Lower leg skin (tissue), 4 donors: ENCODE measurements around the gene NRXN2. TPM values are rescaled to one million over a fixed set of nuclear protein-coding genes. Genes with fewer than 3 reads are reported as not detected.

Experiments used
- DNase-seq, 2 donors: peaks; one replicate each; pipeline ENCODE4 v3.0.0-alpha.2; 2019; ENCODE audit warnings: low spot score in 2 of 2
- H3K4me3 ChIP-seq: fragments of 200-600 bp; sonication (generic); 2 replicates; pipeline ENCODE4 v1.5.1; 2017; ENCODE audit warnings: mild to moderate bottlenecking, low read depth; ENCODE audit not compliant: poor library complexity, severe bottlenecking
- POLR2A ChIP-seq, 2 donors: fragments of 450-650 bp; IDR thresholded peaks; one replicate each; pipeline ENCODE4 v1.6.1; 2016 to 2017; ENCODE audit warnings: antibody characterized with exemption in 2 of 2, mild to moderate bottlenecking in 1 of 2, moderate library complexity in 1 of 2
- WGBS, 2 donors: methylation state at CpG; one replicate each; pipeline ENCODE4 v1.1.5; 2018; 5-methylcytosine and 5-hydroxymethylcytosine counted together
- intact Hi-C: fragments of 100-400 bp; cut with DNase I; formaldehyde crosslinking; loops from one replicate; pipeline ENCODE4 v1.15.0; 2023; ENCODE audit warnings: low total_unique reads
- total RNA-seq, 4 donors: library from RNA; depleted of rRNA; stranded (reverse); fragments of >200 nt; gene quantifications; one replicate each; pipeline ENCODE4 v1.1.0, GENCODE V29; 2016
- TF ChIP-seq, protein P1 (sequence below), 3 donors: fragments of 450-650 bp; IDR thresholded peaks; one replicate each; pipeline ENCODE4 v1.5.1; 2016; ENCODE audit warnings: antibody characterized with exemption in 3 of 3, mild to moderate bottlenecking in 3 of 3, moderate library complexity in 2 of 3

The NRXN2 gene
- total RNA-seq, 4 donors from 2014 or later = 0.27 to 7.0 (median 1.1) TPM; not detected in 1

DNA sequence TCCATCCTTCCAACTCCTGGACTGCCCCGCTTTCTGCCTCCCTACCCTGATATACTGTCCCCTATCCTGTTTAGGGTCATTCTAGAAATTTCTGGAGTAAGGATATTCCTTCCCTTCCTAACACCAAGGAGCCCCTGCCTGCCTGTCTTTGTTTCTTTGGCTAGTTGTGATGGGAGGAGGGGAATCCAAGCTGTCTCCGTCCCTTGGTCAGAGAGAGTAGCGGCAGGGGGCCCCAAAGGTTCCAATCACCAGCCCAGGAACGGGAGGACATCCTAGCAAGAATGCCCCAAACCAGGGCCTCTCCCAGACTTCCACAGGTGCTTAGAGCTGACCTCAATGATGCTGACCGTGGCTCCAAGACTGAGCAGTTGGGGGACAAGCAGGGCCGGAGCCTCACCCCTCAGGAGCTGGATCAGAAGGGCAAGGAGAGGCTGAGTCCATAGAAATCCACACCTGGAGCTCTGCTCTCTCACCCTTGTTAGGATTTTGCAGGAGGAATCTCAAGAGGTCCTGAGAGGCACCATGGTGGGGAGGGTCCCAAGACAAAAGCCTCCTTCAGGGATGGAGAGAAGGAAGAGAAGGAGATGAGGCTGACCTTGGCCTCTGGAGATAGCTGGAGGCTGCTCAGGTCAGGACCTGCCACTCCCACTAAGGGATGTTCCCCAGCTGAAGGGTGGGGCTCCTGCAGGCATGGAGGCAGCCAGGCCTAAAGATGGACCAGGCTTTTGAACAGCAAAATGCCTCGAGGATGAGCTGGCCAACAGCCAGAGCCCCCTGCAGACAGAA, 118.3 kb downstream of the NRXN2 start:
- H3K4me3 ChIP-seq = no peak overlapping the region
- intact Hi-C loops = no loop called here
- TF ChIP-seq POLR2A (IDR thresholded peaks at IDR 0.05) = no peak
- TF ChIP-seq, protein P1, sequence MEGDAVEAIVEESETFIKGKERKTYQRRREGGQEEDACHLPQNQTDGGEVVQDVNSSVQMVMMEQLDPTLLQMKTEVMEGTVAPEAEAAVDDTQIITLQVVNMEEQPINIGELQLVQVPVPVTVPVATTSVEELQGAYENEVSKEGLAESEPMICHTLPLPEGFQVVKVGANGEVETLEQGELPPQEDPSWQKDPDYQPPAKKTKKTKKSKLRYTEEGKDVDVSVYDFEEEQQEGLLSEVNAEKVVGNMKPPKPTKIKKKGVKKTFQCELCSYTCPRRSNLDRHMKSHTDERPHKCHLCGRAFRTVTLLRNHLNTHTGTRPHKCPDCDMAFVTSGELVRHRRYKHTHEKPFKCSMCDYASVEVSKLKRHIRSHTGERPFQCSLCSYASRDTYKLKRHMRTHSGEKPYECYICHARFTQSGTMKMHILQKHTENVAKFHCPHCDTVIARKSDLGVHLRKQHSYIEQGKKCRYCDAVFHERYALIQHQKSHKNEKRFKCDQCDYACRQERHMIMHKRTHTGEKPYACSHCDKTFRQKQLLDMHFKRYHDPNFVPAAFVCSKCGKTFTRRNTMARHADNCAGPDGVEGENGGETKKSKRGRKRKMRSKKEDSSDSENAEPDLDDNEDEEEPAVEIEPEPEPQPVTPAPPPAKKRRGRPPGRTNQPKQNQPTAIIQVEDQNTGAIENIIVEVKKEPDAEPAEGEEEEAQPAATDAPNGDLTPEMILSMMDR (IDR thresholded peaks at IDR 0.05) = no peak
- 79 to 80% methylated on average over 7 of the region's 7 CpGs for WGBS, 2 donors
- no peak for DNase-seq

DNA sequence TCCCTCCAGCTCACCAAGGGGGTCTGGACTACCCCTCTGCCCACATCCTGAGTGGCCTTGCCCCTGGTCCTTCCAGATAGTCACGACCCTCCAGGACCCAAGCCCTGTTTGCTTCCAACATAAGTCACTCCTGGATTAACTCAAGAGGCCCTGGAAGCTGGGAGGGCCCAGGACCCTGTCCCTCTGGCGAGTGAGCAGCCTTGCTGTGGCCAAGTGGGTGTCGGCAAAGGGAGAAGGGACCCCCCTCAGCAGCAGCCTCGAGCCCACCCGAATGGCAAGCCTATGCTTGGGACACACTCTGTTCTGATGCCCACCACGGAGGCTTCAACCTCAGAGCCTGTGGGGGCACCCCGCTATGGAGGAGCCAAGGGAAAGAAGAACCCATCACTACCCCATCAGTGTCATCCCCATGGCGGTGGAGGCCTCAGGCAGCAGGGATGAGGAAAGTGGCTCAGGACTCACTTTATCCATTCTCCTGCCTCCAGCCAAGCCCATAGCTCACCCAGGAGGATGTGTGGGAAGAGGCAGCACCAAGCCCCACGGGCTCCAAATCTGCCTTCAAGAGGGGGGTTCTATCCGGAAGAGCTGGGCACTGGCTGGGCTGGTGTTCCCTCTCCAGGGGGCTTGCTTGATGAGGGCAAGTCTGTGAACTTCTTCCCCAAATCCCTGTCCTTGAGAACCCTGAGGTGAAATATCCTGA, 119.4 kb downstream of the NRXN2 start:
- no peak for DNase-seq
- WGBS, 2 donors = 85 to 90% methylated on average over 10 of the region's 10 CpGs
- TF ChIP-seq, protein P1 (IDR thresholded peaks at IDR 0.05) = no peak
- no peak for TF ChIP-seq POLR2A (IDR thresholded peaks at IDR 0.05)
- intact Hi-C loops = no loop called here
- H3K4me3 ChIP-seq = no peak overlapping the region

DNA sequence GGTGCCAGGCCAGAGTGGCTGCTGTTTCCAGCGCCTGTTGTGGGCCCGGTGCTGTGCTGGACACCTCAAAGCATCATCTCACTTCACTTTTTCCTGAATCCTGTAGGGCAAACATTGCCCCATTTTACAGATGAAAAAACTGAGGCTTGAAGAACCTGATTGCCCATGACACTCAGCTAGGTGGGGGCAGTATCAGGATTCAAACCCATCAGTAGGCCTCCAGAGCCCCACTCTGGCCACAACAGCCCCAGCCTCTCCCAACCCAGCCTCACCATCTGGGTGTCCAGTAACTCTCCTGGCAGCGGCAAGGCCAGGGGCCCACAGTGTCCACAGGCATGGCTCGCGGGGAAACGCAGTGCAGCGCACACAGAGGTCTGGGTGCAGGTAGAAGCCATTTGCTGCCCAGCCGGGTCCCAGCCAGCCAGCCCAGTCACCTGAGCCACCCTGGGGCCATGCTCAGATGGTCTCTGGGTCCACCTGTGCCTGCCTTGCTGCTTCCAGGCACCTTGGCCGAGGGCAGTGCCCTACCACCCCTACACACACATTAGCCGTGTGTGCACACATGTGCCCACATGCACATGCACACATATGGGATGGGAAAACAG, 120.4 kb downstream of the NRXN2 start:
- intact Hi-C loops = no loop called here
- 90 to 98% methylated on average over 8 to 9 of the region's 10 CpGs for WGBS, 2 donors
- H3K4me3 ChIP-seq = no peak overlapping the region
- TF ChIP-seq POLR2A (IDR thresholded peaks at IDR 0.05) = no peak
- TF ChIP-seq, protein P1 (IDR thresholded peaks at IDR 0.05) = no peak
- no peak for DNase-seq

DNA sequence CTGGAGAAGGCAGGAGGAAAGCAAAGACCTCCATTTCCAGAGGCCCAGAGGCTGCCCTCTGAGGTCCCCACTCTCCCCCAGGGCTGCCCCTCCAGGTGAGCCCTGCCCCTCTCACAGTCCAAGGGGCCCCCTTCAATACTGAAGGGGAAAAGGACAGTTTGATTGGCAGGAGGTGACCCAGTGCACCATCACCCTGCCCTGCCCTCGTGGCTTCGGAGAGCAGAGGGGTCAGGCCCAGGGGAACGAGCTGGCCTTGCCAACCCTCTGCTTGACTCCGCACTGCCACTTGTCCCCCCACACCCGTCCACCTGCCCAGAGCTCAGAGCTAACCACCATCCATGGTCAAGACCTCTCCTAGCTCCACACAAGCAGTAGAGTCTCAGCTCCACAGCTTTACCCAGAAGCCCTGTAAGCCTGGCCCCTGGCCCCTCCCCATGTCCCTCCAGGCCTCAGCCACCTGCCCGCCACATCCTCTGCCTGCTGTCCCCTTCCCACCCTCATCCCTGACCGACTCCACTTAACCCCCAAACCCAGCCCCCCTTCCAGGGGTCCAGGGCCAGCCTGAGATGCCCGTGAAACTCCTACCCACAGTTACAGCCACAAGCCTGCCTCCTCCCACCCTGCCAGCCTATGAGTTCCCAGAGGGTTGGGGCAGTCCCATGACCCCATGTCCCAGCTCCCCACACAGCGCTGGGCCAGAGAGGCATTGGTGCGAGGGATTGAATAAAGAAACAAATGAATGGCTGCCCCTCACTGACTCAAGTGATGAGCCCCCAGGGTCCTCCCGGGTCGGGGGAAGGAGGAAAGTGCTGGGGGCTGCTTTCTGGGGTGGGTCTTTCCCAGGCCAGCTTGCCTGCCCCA, 121.2 kb downstream of the NRXN2 start:
- H3K4me3 ChIP-seq = no peak overlapping the region
- TF ChIP-seq, protein P1 (IDR thresholded peaks at IDR 0.05) = no peak
- TF ChIP-seq POLR2A (IDR thresholded peaks at IDR 0.05) = no peak
- DNase-seq = no peak
- 86 to 90% methylated on average over 12 of the region's 12 CpGs for WGBS, 2 donors
- intact Hi-C loops = no loop called here

DNA sequence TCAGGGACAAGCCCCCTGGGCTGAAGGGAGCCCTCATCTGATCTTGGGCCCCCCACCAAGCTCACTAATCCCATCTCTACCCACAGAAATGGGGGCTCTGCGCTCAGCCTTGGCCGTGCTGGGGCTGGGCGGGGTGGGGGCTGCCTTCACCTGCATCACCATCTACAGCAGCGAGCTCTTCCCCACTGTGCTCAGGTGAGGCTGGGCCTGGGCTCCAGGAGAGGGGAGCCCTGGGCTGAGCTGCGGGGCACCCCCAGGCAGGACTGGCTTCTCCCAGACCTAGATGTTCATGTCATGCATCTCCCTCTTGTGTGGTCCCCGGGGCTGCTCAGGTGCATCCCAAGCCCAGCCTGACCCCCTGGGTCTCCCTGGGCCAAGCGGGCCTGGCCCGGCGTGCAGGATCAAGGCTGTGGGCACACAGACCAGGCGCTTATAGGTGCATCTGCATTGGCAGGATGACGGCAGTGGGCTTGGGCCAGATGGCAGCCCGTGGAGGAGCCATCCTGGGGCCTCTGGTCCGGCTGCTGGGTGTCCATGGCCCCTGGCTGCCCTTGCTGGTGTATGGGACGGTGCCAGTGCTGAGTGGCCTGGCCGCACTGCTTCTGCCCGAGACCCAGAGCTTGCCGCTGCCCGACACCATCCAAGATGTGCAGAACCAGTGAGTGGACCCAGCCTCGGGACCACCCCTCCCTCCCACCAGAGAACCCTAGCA, 122.6 kb downstream of the NRXN2 start:
- TF ChIP-seq, protein P1 (IDR thresholded peaks at IDR 0.05) = no peak
- no peak overlapping the region for H3K4me3 ChIP-seq
- DNase-seq = no peak
- WGBS, 2 donors = 86 to 90% methylated on average over 10 to 16 of the region's 19 CpGs
- intact Hi-C loops = no loop called here
